GM12864 (cell line): Measurements from ENCODE around the gene SLC4A5.

Experiments used
- DNase-seq: peaks from one replicate; pipeline ENCODE4 v3.0.0-alpha.2; 2011; ENCODE audit warnings: low read depth
- H3K4me3 ChIP-seq: 2 replicates; pipeline ENCODE4 v1.5.1; 2011; ENCODE audit warnings: mild to moderate bottlenecking, low read depth, low read length, control low read depth
- TF ChIP-seq, protein P1 (sequence below): IDR thresholded peaks from 2 replicates; pipeline ENCODE4 v1.5.1; 2011; ENCODE audit warnings: low read depth, mild to moderate bottlenecking, moderate library complexity, low read length, control low read depth, inconsistent platforms; ENCODE audit errors: missing control alignments

SLC4A5 gene

DNA sequence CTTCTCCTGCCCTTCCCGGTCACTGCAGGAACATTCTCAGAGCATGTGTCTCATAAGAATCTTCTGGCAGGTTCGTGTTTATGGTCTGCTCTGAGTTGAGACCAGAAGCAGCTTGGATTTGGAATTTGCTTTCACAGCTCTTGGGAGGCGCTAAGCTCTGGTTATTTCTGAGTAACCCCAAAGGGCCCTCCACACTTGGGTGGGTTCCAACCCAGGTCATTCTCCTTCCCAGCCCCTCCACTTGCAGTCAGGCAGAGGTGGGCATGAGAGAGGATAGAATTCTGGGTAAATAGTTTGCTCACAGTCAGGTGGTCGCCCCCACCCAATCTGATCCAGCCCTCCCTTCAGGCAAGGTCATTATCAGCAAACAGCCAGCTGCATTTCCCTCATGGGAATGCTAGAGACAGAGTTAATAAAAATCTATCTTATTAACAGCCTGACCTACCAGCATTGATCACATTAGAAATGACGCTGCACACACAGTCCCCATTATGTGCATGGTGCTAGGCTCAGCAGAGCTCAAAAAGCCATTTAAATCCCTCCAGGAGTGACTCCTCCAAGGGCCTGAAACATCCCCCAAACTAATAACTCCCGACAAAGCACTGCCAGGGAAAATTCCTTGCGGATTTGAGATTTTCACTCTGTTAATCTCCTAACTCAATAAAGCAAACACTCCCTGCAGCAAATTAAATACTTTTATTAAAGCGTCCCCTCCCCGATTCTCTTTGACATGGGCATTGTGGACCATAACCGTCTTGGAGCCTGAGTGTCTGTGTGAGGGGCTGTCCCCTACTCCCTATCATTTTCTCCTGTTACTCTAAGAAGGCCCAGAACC lies 61.9 kb downstream of the SLC4A5 start:
- no peak for DNase-seq
- TF ChIP-seq, protein P1, sequence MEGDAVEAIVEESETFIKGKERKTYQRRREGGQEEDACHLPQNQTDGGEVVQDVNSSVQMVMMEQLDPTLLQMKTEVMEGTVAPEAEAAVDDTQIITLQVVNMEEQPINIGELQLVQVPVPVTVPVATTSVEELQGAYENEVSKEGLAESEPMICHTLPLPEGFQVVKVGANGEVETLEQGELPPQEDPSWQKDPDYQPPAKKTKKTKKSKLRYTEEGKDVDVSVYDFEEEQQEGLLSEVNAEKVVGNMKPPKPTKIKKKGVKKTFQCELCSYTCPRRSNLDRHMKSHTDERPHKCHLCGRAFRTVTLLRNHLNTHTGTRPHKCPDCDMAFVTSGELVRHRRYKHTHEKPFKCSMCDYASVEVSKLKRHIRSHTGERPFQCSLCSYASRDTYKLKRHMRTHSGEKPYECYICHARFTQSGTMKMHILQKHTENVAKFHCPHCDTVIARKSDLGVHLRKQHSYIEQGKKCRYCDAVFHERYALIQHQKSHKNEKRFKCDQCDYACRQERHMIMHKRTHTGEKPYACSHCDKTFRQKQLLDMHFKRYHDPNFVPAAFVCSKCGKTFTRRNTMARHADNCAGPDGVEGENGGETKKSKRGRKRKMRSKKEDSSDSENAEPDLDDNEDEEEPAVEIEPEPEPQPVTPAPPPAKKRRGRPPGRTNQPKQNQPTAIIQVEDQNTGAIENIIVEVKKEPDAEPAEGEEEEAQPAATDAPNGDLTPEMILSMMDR: no peak
- no peak overlapping the region for H3K4me3 ChIP-seq

DNA sequence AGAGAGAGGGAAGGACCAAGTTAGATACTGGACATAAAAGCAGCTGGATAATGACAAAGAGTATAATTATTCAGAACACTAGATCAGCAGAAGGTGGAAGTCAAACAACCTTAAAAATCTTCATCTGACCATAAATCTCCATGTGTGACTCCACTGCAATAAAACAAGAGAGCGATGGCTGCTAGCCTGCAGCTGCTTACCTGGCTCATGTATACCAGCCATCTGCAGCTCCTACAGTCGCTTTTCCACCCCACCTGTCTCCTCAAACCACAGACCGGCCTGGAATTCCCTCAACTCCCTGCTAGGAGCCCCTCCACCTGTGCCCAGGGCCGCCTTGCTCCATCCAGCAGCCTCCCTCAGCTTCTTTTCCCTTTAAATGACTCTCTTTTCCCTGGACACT lies 64.5 kb downstream of the SLC4A5 start:
- TF ChIP-seq, protein P1: no peak
- no peak for DNase-seq

DNA sequence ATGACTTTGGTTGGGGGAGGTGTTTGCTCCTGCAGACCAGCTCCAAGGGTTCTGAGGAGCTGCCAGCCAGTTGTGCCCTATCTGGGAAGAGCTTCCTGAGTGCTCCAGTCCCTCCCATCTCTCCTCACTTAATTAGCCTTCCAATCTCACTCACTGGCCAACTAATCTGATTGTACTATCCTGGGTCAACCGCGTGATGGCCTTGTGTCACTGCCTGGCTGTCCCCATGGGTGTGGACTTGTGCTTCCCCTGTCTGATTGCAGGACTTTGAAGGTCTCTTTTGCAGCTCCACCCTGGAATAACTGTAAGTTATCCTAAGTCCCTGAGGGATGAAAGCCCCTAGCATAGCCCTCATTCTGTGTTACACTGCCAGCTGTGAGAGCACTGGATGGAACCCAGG lies 65.0 kb downstream of the SLC4A5 start:
- DNase-seq: no peak
- TF ChIP-seq, protein P1: no peak
- H3K4me3 ChIP-seq: no peak overlapping the region

More for the DNA sequence above, 64.5 kb downstream of the SLC4A5 start:
- H3K4me3 ChIP-seq: no peak overlapping the region

DNA sequence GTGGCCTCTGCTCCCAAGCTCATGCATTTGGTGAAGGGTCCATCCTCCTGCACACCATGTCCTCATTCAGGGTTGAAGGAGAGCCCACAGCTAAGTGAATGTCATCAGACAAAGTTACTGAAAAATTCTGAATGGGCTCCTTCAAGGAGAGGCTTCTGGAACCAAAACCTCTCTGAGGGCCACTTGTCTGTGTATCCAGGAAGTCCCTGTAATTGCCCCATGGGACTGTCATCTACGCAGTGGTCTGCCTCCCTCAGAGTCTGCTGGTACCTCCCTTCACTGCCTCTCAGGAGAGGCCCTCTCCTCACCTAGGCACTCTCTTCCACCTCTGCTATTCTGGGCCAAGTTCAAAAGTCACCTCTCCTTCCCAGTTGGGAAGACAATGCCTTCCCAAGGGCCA lies 68.0 kb downstream of the SLC4A5 start:
- no peak overlapping the region for H3K4me3 ChIP-seq
- DNase-seq: no peak
- TF ChIP-seq, protein P1: no peak

DNA sequence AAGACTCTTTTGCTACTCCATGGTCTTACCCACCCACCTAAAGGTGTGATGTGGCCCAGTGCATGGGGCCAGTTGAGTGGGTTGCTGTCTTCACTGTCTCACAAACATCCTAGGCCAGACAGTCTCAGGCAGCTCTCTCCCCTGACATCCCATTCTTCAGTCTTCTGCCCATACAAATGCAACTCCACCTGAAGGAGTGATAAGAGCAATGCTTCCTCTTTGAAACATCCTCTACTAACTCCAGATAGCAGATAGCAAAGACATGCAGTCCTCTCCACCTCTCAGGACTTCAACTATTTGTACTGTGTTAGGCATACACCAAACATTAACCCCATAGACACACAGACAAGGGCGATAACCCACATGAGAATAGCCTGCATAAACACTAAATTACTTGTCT lies 73.5 kb downstream of the SLC4A5 start:
- TF ChIP-seq, protein P1: no peak
- DNase-seq: no peak
- no peak overlapping the region for H3K4me3 ChIP-seq

DNA sequence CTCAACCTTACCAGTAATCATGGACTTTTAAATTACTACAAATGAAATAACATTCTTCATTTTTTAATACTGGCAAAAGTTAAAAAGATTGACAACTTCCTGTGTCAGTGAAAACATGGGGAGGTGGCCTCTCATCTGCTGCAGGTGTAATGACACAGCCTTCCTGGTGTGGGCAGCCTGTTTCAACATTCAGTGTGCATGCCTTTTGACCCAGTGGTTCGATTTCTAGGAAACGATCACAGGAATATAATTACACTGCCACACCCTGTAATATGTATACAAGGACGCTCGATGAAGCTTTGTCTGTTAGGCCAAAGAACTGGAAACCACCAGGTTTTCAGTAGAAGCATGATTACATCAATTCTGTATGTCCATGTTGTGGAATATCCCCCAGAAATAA lies 76.1 kb downstream of the SLC4A5 start:
- no peak for DNase-seq
- no peak overlapping the region for H3K4me3 ChIP-seq
- TF ChIP-seq, protein P1: peak; percentile 66

DNA sequence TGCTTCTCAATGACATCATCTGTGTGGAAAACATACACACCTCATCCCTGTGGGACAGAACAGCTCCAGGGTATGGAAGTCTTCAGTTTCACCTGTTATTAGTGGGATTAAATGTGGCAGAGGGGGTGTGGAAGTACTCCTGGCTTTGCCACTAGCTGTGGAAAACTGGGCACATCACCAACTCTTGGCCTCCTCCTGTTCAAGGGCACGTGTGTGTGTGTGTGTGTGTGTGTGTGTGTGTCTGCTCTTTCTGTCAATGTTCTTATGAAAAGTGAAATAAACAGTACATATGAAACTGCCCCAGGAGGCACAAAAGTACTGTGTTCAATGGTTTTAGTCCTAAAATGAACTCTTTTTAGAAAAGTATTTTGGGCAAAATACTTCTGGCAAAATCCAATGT lies 78.9 kb downstream of the SLC4A5 start:
- no peak for DNase-seq
- TF ChIP-seq, protein P1: no peak
- no peak overlapping the region for H3K4me3 ChIP-seq
